CD8-positive, alpha-beta memory T cell (primary cell): Measurements from ENCODE around the gene LSAMP. TPM values are rescaled to one million over a fixed set of nuclear protein-coding genes. Genes with fewer than 3 reads are reported as not detected.

ENCODE experiments used
- CTCF ChIA-PET: fragments of 350-600 bp; sonication (Branson Sonifier 250); formaldehyde crosslinking; loops from one replicate; lab custom pipeline; 2021; ENCODE audit warnings: antibody characterized with exemption; lab: Charles Lee
- POLR2A ChIA-PET: fragments of 350-600 bp; sonication (Branson Sonifier 250); formaldehyde crosslinking; loops from one replicate; lab custom pipeline; 2021; ENCODE audit warnings: antibody characterized with exemption; lab: Charles Lee
- DNase-seq, 5 donors: peaks; one replicate each; pipeline versions ENCODE4 v3.0.0 to v3.0.0-alpha.2; 2020 to 2022; ENCODE audit warnings: mixed read lengths in 1 of 5
- H3K27ac ChIP-seq: one replicate; pipeline ENCODE4 v1.7.0; 2013; ENCODE audit warnings: low read depth, mild to moderate bottlenecking, low read length, moderate library complexity
- H3K27me3 ChIP-seq: 2 replicates; pipeline ENCODE4 v1.7.0; 2013; ENCODE audit warnings: low read length, mild to moderate bottlenecking; ENCODE audit not compliant: insufficient read depth, poor library complexity, severe bottlenecking
- H3K36me3 ChIP-seq: 2 replicates; pipeline ENCODE4 v1.7.0; 2013; ENCODE audit warnings: mild to moderate bottlenecking, low read length, moderate library complexity; ENCODE audit not compliant: insufficient read depth
- H3K4me1 ChIP-seq: 2 replicates; pipeline ENCODE4 v1.7.0; 2013; ENCODE audit warnings: mild to moderate bottlenecking, low read length, moderate library complexity; ENCODE audit not compliant: insufficient read depth
- H3K4me3 ChIP-seq: 2 replicates; pipeline ENCODE4 v1.7.0; 2013; ENCODE audit warnings: mild to moderate bottlenecking, low read length
- H3K9me3 ChIP-seq: 2 replicates; pipeline ENCODE4 v1.7.0; 2013; ENCODE audit warnings: mild to moderate bottlenecking, low read length
- H3K27ac Mint-ChIP-seq, 8 donors: one replicate each; pipeline ENCODE4 v1.8.0; 2020 to 2021; ENCODE audit warnings: mixed read lengths in 8 of 8, mild to moderate bottlenecking in 6 of 8, inconsistent platforms in 3 of 8, moderate library complexity in 3 of 8
- H3K27me3 Mint-ChIP-seq, 2 donors: one replicate each; pipeline ENCODE4 v1.8.0; 2020 to 2021; ENCODE audit warnings: mixed read lengths in 2 of 2, mild to moderate bottlenecking in 1 of 2, moderate library complexity in 1 of 2
- H3K36me3 Mint-ChIP-seq, 3 donors: one replicate each; pipeline ENCODE4 v1.8.0; 2020 to 2021; ENCODE audit warnings: mixed read lengths in 3 of 3, inconsistent platforms in 1 of 3, mild to moderate bottlenecking in 1 of 3
- H3K4me1 Mint-ChIP-seq, 3 donors: one replicate each; pipeline ENCODE4 v1.8.0; 2020 to 2021; ENCODE audit warnings: mixed read lengths in 3 of 3, inconsistent platforms in 1 of 3, mild to moderate bottlenecking in 1 of 3
- H3K4me3 Mint-ChIP-seq, 7 donors: one replicate each; pipeline ENCODE4 v1.8.0; 2020 to 2021; ENCODE audit warnings: mixed read lengths in 7 of 7, mild to moderate bottlenecking in 6 of 7, moderate library complexity in 4 of 7, inconsistent platforms in 2 of 7
- H3K9me3 Mint-ChIP-seq, 5 donors: one replicate each; pipeline ENCODE4 v1.8.0; 2020 to 2022; ENCODE audit warnings: mixed read lengths in 5 of 5, mild to moderate bottlenecking in 3 of 5, moderate library complexity in 2 of 5, inconsistent platforms in 1 of 5
- polyA plus RNA-seq: library from polyadenylated mRNA; unstranded; fragments of 300-500 nt; fragmentation: Illumina TruSeq; gene quantifications from one replicate; pipeline ENCODE4 v1.2.3, GENCODE V29; 2021
- total RNA-seq, 2 experiments: library from RNA; stranded (reverse); gene quantifications; one replicate each; pipeline ENCODE4 v1.2.3, GENCODE V29; 2021

The LSAMP gene
- total and polyA plus RNA-seq, 3 experiments from 2014 or later, result not detected

- DNase-seq, result no peak
- POLR2A ChIA-PET, result no interaction called here
- H3K9me3 Mint-ChIP-seq, result peaks cover 0 to 13% (median 0%) of the 10 kb centered on the region in 5 donors
These were observed 190.7 kb downstream of the LSAMP start for GRCh38 chr3:116254541-116254940.

GRCh38 chr3:116253511-116253910 lies 191.8 kb downstream of the LSAMP start:
- H3K4me1 Mint-ChIP-seq, result no peaks in the 10 kb centered on the region
- no peaks in the 10 kb centered on the region for H3K27me3 Mint-ChIP-seq
- POLR2A ChIA-PET, result no interaction called here
- no peaks in the 10 kb centered on the region for H3K36me3 Mint-ChIP-seq
- Histone ChIP-seq H3K36me3 (no peaks in the 10 kb centered on the region), H3K27me3 (no peaks in the 10 kb centered on the region), H3K4me3 (no peak overlapping the region), H3K9me3 (no peaks in the 10 kb centered on the region), H3K27ac (no peak overlapping the region), H3K4me1 (no peaks in the 10 kb centered on the region)
- CTCF ChIA-PET, result no interaction called here
- no peak overlapping the region for H3K27ac Mint-ChIP-seq
- DNase-seq, result no peak
- H3K4me3 Mint-ChIP-seq, result no peak overlapping the region
- peaks cover 0 to 13% (median 0%) of the 10 kb centered on the region in 5 donors for H3K9me3 Mint-ChIP-seq

More at GRCh38 chr3:116254541-116254940, 190.7 kb downstream of the LSAMP start:
- Mint-ChIP-seq H3K27me3 (no peaks in the 10 kb centered on the region), H3K27ac (no peak overlapping the region), H3K36me3 (no peaks in the 10 kb centered on the region), H3K4me1 (no peaks in the 10 kb centered on the region), H3K4me3 (no peak overlapping the region)
- no peaks in the 10 kb centered on the region for H3K36me3 ChIP-seq
- no peak overlapping the region for H3K4me3 ChIP-seq
- CTCF ChIA-PET, result no interaction called here
- no peaks in the 10 kb centered on the region for H3K27me3 ChIP-seq
- H3K4me1 ChIP-seq, result no peaks in the 10 kb centered on the region
- H3K27ac ChIP-seq, result no peak overlapping the region
- H3K9me3 ChIP-seq, result no peaks in the 10 kb centered on the region

- Histone ChIP-seq H3K9me3 (no peaks in the 10 kb centered on the region), H3K4me1 (no peaks in the 10 kb centered on the region), H3K27me3 (no peaks in the 10 kb centered on the region), H3K36me3 (no peaks in the 10 kb centered on the region), H3K4me3 (no peak overlapping the region), H3K27ac (no peak overlapping the region)
- ChIA-PET POLR2A (no interaction called here), CTCF (no interaction called here)
- Mint-ChIP-seq H3K4me1 (no peaks in the 10 kb centered on the region), H3K36me3 (no peaks in the 10 kb centered on the region), H3K9me3 (peaks cover 2 to 6% (median 4%) of the 10 kb centered on the region in 5 donors), H3K27ac (no peak overlapping the region), H3K4me3 (no peak overlapping the region), H3K27me3 (no peaks in the 10 kb centered on the region)
- DNase-seq, result no peak
These were observed 197.7 kb downstream of the LSAMP start for GRCh38 chr3:116247605-116248004.

GRCh38 chr3:116246406-116246980 lies 198.8 kb downstream of the LSAMP start:
- Mint-ChIP-seq H3K27ac (no peak overlapping the region), H3K4me3 (no peak overlapping the region), H3K4me1 (no peaks in the 10 kb centered on the region), H3K27me3 (no peaks in the 10 kb centered on the region), H3K9me3 (peaks cover 3 to 9% (median 6%) of the 10 kb centered on the region in 5 donors), H3K36me3 (no peaks in the 10 kb centered on the region)
- no peak overlapping the region for H3K27ac ChIP-seq
- H3K36me3 ChIP-seq, result no peaks in the 10 kb centered on the region
- no peak for DNase-seq
- ChIA-PET CTCF (no interaction called here), POLR2A (no interaction called here)
- H3K4me1 ChIP-seq, result no peaks in the 10 kb centered on the region
- no peak overlapping the region for H3K4me3 ChIP-seq
- H3K27me3 ChIP-seq, result no peaks in the 10 kb centered on the region
- H3K9me3 ChIP-seq, result no peaks in the 10 kb centered on the region

- no peak overlapping the region for H3K4me3 Mint-ChIP-seq
- Histone ChIP-seq H3K9me3 (no peaks in the 10 kb centered on the region), H3K27me3 (no peaks in the 10 kb centered on the region), H3K4me1 (no peaks in the 10 kb centered on the region), H3K36me3 (no peaks in the 10 kb centered on the region), H3K4me3 (no peak overlapping the region), H3K27ac (no peak overlapping the region)
- H3K9me3 Mint-ChIP-seq, result peaks cover 3 to 13% (median 6%) of the 10 kb centered on the region in 5 donors
- no peak overlapping the region for H3K27ac Mint-ChIP-seq
- no peaks in the 10 kb centered on the region for H3K4me1 Mint-ChIP-seq
- POLR2A ChIA-PET, result no interaction called here
- no peaks in the 10 kb centered on the region for H3K27me3 Mint-ChIP-seq
- CTCF ChIA-PET, result interaction anchor here (0.8 kb wide), 1 partner anchor 10 kb away, joined by 3 read pairs; no protein-coding TSS in a partner anchor
- DNase-seq, result no peak
- H3K36me3 Mint-ChIP-seq, result no peaks in the 10 kb centered on the region
These were observed 202.5 kb downstream of the LSAMP start for GRCh38 chr3:116242825-116243224.

- Histone ChIP-seq H3K4me1 (no peaks in the 10 kb centered on the region), H3K36me3 (no peaks in the 10 kb centered on the region), H3K27ac (no peak overlapping the region), H3K4me3 (no peak overlapping the region), H3K27me3 (no peaks in the 10 kb centered on the region), H3K9me3 (no peaks in the 10 kb centered on the region)
- H3K36me3 Mint-ChIP-seq, result no peaks in the 10 kb centered on the region
- CTCF ChIA-PET, result no interaction called here
- POLR2A ChIA-PET, result no interaction called here
- no peak overlapping the region for H3K4me3 Mint-ChIP-seq
- no peaks in the 10 kb centered on the region for H3K4me1 Mint-ChIP-seq
- no peak for DNase-seq
- H3K9me3 Mint-ChIP-seq, result peaks cover 2 to 13% (median 6%) of the 10 kb centered on the region in 5 donors
- no peak overlapping the region for H3K27ac Mint-ChIP-seq
- no peaks in the 10 kb centered on the region for H3K27me3 Mint-ChIP-seq
These were observed 203.6 kb downstream of the LSAMP start for GRCh38 chr3:116241677-116242076.

GRCh38 chr3:116240261-116240660 lies 205.0 kb downstream of the LSAMP start:
- Histone ChIP-seq H3K9me3 (no peaks in the 10 kb centered on the region), H3K27ac (no peak overlapping the region), H3K36me3 (no peaks in the 10 kb centered on the region), H3K4me3 (no peak overlapping the region), H3K27me3 (no peaks in the 10 kb centered on the region), H3K4me1 (no peaks in the 10 kb centered on the region)
- H3K36me3 Mint-ChIP-seq, result no peaks in the 10 kb centered on the region
- POLR2A ChIA-PET, result no interaction called here
- H3K4me3 Mint-ChIP-seq, result no peak overlapping the region
- no peaks in the 10 kb centered on the region for H3K4me1 Mint-ChIP-seq
- CTCF ChIA-PET, result no interaction called here
- no peaks in the 10 kb centered on the region for H3K27me3 Mint-ChIP-seq
- H3K9me3 Mint-ChIP-seq, result peaks cover 0 to 11% (median 6%) of the 10 kb centered on the region in 5 donors
- no peak for DNase-seq
- H3K27ac Mint-ChIP-seq, result no peak overlapping the region

GRCh38 chr3:116238846-116239565 lies 206.3 kb downstream of the LSAMP start:
- H3K4me1 Mint-ChIP-seq, result no peaks in the 10 kb centered on the region
- ChIA-PET POLR2A (no interaction called here), CTCF (no interaction called here)
- no peak for DNase-seq
- no peak overlapping the region for H3K27ac Mint-ChIP-seq
- H3K9me3 Mint-ChIP-seq, result peaks cover 0 to 9% (median 5%) of the 10 kb centered on the region in 5 donors
- H3K36me3 ChIP-seq, result no peaks in the 10 kb centered on the region
- no peak overlapping the region for H3K4me3 ChIP-seq
- H3K27me3 ChIP-seq, result no peaks in the 10 kb centered on the region
- H3K27me3 Mint-ChIP-seq, result no peaks in the 10 kb centered on the region
- no peak overlapping the region for H3K27ac ChIP-seq
- no peaks in the 10 kb centered on the region for H3K9me3 ChIP-seq
- H3K4me3 Mint-ChIP-seq, result no peak overlapping the region
- no peaks in the 10 kb centered on the region for H3K36me3 Mint-ChIP-seq
- no peaks in the 10 kb centered on the region for H3K4me1 ChIP-seq
